GM12892 (cell line): ENCODE data around the gene SGIP1.

Experiments
- POLR2A ChIP-seq: IDR thresholded peaks from 2 replicates; pipeline ENCODE4 v1.6.1; 2011; ENCODE audit warnings: low read depth, low read length, control low read depth
- POLR2AphosphoS5 ChIP-seq: IDR thresholded peaks from 2 replicates; pipeline ENCODE4 v1.6.1; 2011; ENCODE audit warnings: low read depth, low read length, control low read depth
- TAF1 ChIP-seq: IDR thresholded peaks from 2 replicates; pipeline ENCODE4 v1.6.1; 2011; ENCODE audit warnings: low read depth, mild to moderate bottlenecking, control low read depth, low read length, borderline replicate concordance

DNA sequence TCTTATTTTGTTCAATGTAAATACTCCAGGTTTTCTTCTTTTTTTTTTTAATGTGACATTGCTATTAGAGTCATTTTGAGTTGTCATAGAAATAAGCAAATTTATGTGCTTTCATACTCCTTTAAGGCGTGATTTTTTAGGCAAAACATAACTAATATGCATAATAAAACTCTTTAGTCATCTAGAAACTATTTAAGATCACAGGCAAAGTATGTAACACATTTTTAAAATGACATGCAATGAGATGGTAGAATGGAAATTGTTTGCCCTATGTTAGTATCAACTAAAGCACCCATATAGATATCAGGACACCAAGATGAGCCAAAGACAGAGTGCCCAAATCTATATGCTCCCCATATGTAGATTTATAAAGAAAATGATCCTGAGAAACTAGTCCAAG, 41.5 kb upstream of the SGIP1 start:
- TF ChIP-seq TAF1 (no peak), POLR2A (no peak), POLR2AphosphoS5 (no peak)
